ENCODE measurements around the gene SLC43A1. TPM values are rescaled to one million over a fixed set of nuclear protein-coding genes. Genes with fewer than 3 reads are reported as not detected.
"Not testable (repeated sequence)": the region's sequence is repeated elsewhere in the genome, so short reads cannot be mapped to it uniquely, and the experiment has no call there.

Gene SLC43A1
- total RNA-seq, 6 experiments from 2014 or later: 38.9 to 173 (median 106) TPM

- no peak for DNase-seq
- Histone ChIP-seq H3K4me3 (no peak within 1 kb of the TSS), H3K4me1 (no peaks in the 10 kb centered on the region), H3K27me3 (no peaks in the 10 kb centered on the region), H3K27ac (no peak within 1 kb of the TSS), H3K9me3 (no peaks in the 10 kb centered on the region), H3K36me3 (no peaks in the 10 kb centered on the region)
- no peak for ATAC-seq
- 74% methylated on average over 10 of the region's 14 CpGs for WGBS (ENCODE audit: insufficient coverage, low coverage, low lambda C conversion rate, missing lambda C conversion rate)
- intact Hi-C loops (cut with DNase I): no loop called here
- TF ChIP-seq CTCF (IDR thresholded peaks at IDR 0.05): no peak
These were observed 21.6 kb upstream of the SLC43A1 start, which contains the start of gene SMTNL1 for GRCh38 chr11:57536947-57537619. Gene SMTNL1, plus strand, starts transcription at chr11:57537595. Its CDS starts 5,048 bp downstream, at chr11:57542643.

GRCh38 chr11:57534449-57534848 is 18.9 kb upstream of the SLC43A1 start:
- ATAC-seq; DNase-seq; H3K27ac ChIP-seq; H3K36me3 ChIP-seq; H3K9me3 ChIP-seq; intact Hi-C loops (cut with DNase I); H3K27me3 ChIP-seq; H3K4me3 ChIP-seq: not testable (repeated sequence)
- H3K4me1 ChIP-seq: peaks cover 0 to 18% (median 0%) of the 10 kb centered on the region in 4 donors
- WGBS (ENCODE audit: insufficient coverage, low coverage, low lambda C conversion rate, missing lambda C conversion rate): 89% methylated on average over 7 of the region's 7 CpGs

GRCh38 chr11:57530596-57531507 is 15.3 kb upstream of the SLC43A1 start, which contains the start of gene TIMM10:
Gene TIMM10, minus strand, starts transcription at chr11:57530754. Its CDS starts 565 bp downstream, at chr11:57530189.
- TF ChIP-seq POLR2A (IDR thresholded peaks at IDR 0.05) (peak; percentile 78), CTCF (IDR thresholded peaks at IDR 0.05) (no peak)
- no peaks in the 10 kb centered on the region for H3K9me3 ChIP-seq
- no peaks in the 10 kb centered on the region for H3K27me3 ChIP-seq
- intact Hi-C loops (cut with DNase I): no loop called here
- H3K36me3 ChIP-seq: peaks cover 0 to 8% (median 0%) of the 10 kb centered on the region in 4 donors
- ATAC-seq (peak; percentile 94 to 98 (median 97)), DNase-seq (peak; percentile 96 to 98 (median 98))
- WGBS (ENCODE audit: insufficient coverage, low coverage, low lambda C conversion rate, missing lambda C conversion rate): under 1% methylated on average over 46 of the region's 49 CpGs
- H3K27ac ChIP-seq: peak within 1 kb of the TSS; percentile 47 to 83 (median 55)
- peaks cover 0 to 21% (median 0%) of the 10 kb centered on the region in 4 donors for H3K4me1 ChIP-seq
- peak within 1 kb of the TSS; percentile 80 to 87 (median 83) for H3K4me3 ChIP-seq

- DNase-seq: peak in 2 of 3 donors; percentile 29 to 51
- TF ChIP-seq POLR2A (IDR thresholded peaks at IDR 0.05) (no peak), CTCF (IDR thresholded peaks at IDR 0.05) (no peak)
- intact Hi-C loops (cut with DNase I): no loop called here
- Histone ChIP-seq H3K4me1 (peaks cover 0 to 21% (median 0%) of the 10 kb centered on the region in 4 donors), H3K36me3 (peaks cover 0 to 8% (median 0%) of the 10 kb centered on the region in 4 donors), H3K9me3 (no peaks in the 10 kb centered on the region), H3K27me3 (no peaks in the 10 kb centered on the region), H3K27ac (peak overlapping the region in 2 of 3 donors; percentile 47 to 54), H3K4me3 (peak overlapping the region; percentile 80 to 87 (median 83))
- WGBS (ENCODE audit: insufficient coverage, low coverage, low lambda C conversion rate, missing lambda C conversion rate): 4% methylated on average over 5 of the region's 17 CpGs
- peak in 2 of 4 donors; percentile 3 to 4 for ATAC-seq
These were observed 14.7 kb upstream of the SLC43A1 start for GRCh38 chr11:57530215-57530595.
